DMS53 treated with DMSO at 0.1 percent for 48 hours (cell line): Measurements from ENCODE around the gene ARHGEF10L.

Experiments used
- DNase-seq: peaks from one replicate; lab custom pipeline; 2025; ENCODE audit not compliant: unreplicated experiment; lab: John Stamatoyannopoulos, UW

ARHGEF10L gene

DNA sequence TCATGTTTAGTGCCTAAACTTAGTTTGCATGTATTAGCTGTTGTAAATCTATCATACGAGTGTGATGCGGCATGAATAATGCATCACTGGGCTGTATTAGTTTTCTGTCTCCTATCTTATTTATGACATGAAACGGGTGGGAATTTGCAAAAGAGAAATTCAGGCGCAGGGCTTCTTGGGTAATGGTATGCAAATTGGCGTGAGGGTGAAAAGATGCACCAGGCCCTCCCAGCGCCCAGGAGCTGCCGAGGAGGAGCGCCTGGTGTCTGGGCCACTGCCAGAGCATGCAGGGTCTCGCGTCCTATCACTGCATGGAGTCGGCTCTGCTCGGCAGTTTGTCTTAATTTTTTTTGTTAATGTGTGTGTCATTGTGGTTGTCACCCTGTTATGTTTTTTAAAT lies 132.7 kb downstream of the ARHGEF10L start:
- DNase-seq = no peak

DNA sequence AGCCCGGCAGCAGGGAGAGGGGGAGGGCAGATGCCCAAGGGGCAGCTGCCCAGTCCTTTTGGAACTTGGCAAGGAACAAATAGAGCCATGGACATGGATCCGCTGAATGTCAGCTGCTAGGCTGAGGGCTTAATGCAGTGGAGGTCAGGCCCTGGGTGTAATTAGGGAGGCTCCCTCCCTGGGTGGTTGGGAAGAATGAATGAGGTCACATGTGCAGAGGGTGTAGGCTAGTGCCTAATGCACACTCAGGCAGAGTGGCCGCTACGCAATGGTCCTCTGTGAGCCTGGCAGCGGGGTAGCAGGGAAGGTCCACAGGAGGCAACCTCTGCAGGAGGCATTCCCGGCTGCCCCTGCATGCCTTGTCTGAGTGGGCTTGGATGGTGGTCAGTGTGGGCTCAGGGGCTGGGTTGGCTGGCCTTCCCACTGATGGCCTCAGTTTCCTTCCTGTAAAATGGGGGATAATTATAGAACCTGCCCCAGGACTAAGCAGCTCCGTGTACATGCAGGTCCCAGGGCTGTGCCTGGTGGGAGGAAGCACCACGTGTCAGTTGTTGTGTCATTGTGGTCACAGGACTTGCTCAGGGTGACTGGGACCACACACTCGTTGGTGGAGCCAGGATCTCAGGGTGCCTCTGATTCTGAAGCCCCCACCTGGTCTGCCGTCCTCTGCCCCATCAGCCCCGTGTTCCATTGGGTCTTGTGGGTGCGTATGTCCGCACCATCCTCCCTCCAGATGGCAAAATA lies 134.0 kb downstream of the ARHGEF10L start:
- no peak for DNase-seq

GRCh38 chr1:17674726-17675500 lies 135.4 kb downstream of the ARHGEF10L start:
- no peak for DNase-seq

DNA sequence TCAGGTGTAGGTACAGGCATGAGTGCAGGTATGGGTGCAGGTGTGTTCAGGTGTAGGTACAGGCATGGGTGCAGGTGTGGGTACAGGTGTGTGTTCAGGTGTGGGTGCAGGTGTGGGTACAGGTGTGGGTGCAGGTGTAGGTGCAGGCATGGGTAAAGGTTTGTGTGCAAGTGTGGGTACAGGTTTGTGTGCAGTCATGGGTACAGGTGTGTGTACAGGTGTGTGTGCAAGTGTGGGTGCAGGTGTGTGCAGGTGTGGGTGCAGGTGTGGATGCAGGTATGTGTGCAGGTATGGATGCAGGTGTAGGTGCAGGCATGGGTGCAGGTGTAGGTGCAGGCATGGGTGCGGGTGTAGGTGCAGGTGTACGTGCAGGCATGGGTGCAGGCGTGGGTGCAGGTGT lies 136.2 kb downstream of the ARHGEF10L start:
- no peak for DNase-seq

- DNase-seq = no peak
These were observed 137.0 kb downstream of the ARHGEF10L start for GRCh38 chr1:17676387-17677060.

- no peak for DNase-seq
These were observed 138.5 kb downstream of the ARHGEF10L start for GRCh38 chr1:17678011-17678410.

- no peak for DNase-seq
These were observed 140.4 kb downstream of the ARHGEF10L start for GRCh38 chr1:17679856-17680255.

DNA sequence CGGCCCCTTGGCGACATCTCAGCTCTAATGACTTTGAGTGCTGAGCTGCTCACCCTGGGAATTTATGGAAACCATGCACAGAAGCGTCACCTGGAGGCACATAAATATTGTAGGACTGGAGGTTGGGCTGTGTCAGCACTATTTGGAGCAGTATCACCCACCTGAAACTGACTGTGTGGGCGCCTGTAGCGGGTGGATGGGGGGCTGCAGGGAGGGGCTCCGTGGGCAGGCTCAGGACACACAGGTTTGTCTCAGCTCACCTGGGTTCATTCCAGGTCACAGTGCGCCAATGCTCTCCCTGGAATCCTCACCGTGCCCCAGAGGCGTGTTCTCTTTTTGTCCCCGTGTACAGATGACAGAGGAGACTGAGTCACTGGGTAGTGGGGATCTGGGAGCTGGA lies 140.8 kb downstream of the ARHGEF10L start:
- no peak for DNase-seq

GRCh38 chr1:17682400-17682799 lies 142.9 kb downstream of the ARHGEF10L start:
- no peak for DNase-seq

DNA sequence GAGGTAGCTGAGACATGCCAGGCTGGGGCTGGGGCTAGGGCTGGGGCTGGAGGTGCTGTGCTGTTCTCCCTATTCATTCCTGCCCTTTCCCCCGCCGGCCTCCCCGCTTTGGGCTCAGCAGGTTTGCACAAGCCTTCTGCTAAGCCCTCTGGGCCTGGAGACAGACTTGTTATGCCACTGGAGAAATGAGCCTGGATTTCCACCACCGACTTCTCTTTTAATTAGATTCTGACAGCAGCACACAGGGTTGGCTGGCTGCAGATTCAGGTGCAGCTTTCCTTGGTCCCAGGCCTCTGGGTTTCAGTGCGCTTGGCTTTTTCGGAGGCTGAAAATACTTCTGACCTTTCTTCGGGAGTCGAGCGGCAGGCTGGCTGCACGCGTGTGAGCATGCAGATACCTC lies 144.1 kb downstream of the ARHGEF10L start:
- no peak for DNase-seq

GRCh38 chr1:17684810-17685209 lies 145.3 kb downstream of the ARHGEF10L start:
- DNase-seq = no peak

DNA sequence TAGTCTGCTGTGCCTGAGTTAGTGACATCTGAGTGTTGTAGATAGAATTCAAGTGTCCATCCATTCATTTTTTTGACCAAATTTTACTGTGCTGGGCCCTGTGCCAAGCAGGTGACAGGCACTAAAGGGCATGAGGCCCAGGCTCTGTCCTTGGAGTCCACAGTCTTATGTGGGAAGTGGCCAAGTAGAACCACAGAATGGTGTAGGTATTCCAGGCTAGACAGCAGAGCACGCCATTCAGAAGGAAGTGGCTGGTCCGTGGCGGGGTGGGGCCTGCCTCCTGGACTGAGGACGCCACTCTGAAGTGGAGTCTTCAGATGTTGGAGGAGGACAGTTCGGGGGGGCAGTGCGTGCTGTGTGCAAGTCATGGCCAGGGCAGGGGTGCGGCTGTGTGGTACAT lies 146.8 kb downstream of the ARHGEF10L start:
- DNase-seq = no peak

DNA sequence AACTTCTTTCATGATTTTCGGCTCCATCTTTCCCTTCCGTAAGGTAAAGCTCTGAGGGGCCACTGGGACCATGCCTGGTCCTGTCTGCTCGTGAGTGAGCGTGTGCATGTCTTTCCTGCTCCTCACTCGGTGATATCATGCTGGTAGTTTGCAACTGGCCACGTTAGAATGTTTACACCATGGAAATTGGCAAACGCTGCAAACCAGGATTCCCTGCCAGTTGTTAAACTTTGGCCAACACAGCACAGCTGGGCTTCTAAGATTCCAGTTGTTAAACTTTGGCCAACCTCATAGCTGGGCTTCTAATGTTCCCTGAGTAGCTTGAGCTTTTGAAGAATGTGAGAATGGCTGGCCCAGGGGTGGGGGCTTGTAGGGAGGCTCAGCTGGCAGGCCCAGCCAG lies 147.6 kb downstream of the ARHGEF10L start:
- no peak for DNase-seq

DNA sequence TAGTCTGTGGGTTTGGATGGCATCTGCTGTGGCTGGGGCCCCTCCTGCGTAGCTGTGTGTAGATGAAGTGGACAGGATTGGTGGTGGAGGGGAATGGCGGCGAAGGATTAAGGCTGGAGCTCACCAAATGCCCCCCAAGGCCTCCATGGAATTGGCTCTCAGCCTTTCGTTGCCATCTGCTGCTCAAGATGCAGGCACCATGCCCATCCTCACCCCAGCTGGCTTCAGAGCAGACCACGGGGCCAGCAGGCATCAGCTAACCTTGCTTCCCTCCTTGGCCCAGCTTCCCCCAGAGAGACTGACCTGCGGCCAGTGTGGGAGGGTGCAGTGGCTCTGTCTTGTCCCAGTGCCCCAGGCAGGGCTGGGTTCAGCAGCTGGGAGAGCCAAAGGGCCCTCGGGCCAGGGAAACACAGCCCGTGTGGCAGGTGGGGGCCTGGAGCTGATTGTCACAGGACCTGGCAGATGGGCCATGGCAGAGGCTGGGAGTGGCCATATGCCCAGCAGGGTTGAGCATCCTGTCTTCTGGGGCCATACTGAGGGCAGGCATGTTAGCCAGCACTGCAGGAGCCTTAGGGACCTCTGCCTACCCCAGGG lies 148.8 kb downstream of the ARHGEF10L start:
- DNase-seq = no peak

GRCh38 chr1:17689011-17689410 lies 149.5 kb downstream of the ARHGEF10L start:
- no peak for DNase-seq

DNA sequence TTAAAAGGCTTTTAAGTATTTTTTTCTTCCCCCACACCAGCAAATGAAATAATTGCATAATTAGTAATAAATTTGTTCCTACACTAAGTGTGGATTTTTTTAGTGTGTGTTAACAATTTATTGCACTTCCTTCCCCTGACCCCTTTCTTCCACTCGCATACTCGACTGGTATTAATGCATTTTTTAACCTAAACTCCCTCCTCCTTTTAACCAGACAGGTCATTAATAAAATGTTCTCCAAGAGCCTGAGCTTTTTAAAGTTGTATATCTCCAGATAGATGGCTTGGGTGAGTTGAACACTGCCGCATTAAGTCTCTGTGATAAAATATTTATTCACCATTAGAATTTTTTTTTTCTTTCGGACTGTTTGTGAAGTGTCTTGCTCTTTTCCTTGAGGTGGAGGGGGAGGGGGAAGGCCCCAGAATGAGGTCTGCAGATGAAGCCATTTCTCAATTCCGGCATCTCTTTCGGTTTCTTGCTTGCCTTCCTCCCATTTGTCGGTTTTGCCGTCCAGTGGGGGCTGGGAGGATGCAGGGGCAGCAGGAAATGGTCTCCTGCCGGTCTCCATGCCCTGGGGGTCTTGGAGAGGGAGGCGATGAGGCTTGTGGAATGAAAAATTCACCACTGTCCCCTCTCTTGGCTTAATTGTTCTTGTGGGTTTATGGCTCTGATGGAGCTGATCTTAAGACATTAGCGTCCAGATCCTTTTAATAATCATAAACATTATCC lies 151.6 kb downstream of the ARHGEF10L start:
- DNase-seq = no peak

DNA sequence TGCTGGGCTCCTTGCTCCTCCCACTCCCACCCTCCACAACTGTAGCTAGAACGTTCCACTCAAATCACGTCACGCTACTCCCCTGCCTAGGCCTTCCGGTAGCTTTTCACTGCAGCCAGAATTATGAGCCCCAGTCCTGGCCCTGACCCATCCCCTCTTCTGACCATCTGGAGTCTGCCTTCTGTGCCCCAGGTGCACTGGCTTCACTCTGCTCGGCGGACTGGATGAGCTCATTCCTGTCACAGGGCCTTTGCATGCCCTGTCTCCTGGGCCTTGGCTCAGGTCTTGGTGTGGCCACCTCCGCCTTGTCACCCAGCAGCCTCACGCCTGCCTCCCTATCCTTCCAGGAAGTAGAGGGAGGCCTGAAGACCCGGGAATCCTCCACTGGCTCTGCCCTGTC lies 153.1 kb downstream of the ARHGEF10L start:
- no peak for DNase-seq

- no peak for DNase-seq
These were observed 157.2 kb downstream of the ARHGEF10L start for GRCh38 chr1:17696417-17697301.

DNA sequence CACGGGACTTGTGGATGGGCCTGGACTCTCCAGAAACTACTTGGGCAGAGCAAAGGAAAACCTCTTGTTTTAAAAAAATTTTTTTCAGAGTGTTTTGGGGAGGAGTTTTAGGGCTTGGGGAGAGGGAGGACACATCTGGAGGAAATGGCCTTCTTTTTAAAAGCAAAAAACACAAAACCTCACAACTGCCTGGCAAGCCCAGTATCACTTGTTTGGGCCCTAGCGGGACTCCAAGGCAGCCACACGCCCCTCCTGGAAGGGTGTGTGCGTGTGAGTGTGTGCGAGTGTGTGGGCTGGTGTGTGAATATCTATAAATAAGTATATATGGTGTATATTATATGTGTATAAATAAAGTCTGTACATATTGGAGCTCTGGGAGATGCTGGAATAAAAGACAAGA lies 158.0 kb downstream of the ARHGEF10L start:
- DNase-seq = no peak

GRCh38 chr1:17699581-17699980 lies 160.1 kb downstream of the ARHGEF10L start:
- DNase-seq = no peak
